NCI-H2029 (cell line): ENCODE measurements around the gene NEURL3.
"Not testable (repeated sequence)": the region's sequence is repeated elsewhere in the genome, so short reads cannot be mapped to it uniquely, and the experiment has no call there.

Experiments used
- DNase-seq: peaks from one replicate; lab custom pipeline; 2025; lab: John Stamatoyannopoulos, UW

Gene NEURL3

GRCh38 chr2:96506907-96507240 lies 1.7 kb upstream of the NEURL3 start:
- DNase-seq, result no peak

DNA sequence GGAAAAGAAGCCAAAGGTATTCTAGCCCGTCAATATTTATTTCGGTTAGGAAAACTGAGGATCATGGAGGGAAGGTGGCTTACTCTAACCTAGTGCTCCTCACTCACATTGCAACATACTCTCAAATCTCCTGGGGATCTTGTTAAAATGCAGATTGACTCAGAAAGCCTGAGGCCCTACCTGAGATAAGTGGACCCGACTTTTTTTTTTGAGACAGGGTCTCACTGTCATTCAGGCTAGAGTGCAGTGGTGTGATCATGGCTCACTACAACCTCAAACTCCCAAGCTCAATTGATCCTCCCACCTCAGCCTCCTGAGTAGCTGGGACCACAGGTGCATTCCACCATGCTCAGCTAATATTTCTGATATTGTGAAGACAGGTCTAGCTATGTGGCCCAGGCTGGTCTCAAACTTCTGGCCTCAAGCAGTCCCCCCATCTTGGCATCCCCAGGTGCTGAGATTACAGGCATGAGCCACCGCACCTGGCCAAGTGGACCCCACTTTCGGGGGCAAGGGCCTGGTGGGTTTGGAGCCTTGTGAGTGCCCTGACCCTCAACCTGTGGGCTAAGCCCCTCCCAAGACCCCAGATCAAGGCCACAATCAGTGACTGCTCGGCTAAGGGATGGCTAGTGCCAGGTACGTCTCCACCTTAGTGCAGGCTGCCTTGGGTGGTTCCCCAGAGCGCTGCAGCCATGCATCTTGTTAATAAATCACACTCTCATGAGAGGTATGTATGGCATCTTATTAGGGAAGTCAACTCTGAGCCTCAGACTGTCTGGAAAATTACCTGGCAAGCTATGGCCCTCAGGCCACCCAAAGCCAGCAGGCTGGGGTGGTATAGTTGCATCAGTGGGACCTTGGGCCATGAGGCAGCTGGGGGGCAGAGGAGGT lies 1.1 kb upstream of the NEURL3 start:
- no peak for DNase-seq

DNA sequence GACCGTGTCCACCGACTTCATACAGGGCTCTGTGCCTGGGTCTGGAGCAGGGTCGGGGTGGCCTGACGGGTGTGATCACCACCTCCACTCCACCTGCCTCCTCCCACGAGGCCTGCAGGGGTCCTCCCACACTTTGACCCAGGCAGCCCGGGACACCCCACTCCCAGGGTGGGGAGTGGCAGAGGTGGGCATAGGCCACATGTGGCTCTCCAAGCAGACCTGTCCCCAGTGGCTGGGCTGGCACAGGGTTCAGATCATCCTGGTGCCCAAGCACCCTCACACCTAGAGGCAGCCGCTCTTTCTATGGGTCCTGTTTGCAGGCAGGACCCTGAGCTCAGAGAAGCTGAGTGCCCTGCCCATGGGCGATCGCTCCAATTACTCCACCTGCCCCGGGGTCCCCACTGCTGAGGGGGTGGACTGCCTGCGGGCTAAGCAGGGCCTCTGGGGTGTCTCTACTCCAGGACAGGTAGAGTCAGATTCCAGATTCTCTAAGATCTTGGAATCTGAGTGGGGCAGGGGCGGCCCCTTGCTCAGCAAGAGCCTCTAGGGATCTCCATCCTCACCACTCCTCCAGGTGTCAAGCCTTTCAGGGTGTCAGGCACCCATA lies 1.4 kb downstream of the NEURL3 start:
- DNase-seq, result no peak

GRCh38 chr2:96502891-96503636 lies 2.1 kb downstream of the NEURL3 start:
- no peak for DNase-seq

DNA sequence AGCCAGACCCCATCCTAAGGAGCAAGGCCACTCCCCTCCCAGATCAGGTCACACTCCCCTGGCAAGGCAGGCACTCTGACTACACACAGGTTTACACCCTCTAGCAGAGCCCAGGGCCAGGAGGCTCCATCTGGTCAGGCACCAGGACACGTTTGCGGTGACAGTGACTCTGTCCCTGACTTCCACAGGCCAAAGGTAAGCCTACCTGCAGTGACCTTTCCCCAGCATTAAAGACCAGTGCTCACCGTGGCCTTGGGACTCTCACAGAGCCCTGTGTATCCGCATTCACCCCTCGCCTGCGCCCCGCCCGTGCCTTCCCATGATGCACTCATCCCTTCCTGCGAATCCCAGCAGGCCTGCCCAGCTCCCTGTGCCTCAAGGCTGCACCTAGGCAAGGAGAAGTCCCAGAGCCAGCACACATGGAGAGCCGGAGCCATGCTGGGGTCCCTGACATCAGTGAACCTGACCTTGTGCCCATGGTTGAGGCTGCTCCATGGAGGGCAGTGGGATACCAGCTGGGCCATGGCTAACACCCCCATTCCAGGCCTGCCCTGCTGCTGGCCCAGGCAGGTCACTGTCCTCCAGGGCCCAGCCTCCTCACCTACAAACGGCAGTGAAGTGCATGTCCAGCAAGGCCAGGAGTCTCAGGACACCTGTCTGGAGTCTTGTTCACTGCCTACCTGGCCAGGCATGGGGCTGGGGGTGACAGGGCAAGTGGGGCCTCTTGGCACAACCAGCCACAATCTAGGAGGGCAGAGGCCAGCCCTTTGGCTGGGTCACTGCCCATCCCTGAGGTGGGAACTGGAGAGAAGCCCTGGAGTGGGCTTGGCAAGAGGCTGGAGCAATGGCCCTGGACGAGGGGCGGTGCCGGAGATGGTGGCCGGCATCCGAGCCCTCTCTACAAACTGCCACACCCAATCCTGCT lies 3.0 kb downstream of the NEURL3 start:
- no peak for DNase-seq

GRCh38 chr2:96501471-96501874 lies 3.7 kb downstream of the NEURL3 start:
- DNase-seq, result no peak

DNA sequence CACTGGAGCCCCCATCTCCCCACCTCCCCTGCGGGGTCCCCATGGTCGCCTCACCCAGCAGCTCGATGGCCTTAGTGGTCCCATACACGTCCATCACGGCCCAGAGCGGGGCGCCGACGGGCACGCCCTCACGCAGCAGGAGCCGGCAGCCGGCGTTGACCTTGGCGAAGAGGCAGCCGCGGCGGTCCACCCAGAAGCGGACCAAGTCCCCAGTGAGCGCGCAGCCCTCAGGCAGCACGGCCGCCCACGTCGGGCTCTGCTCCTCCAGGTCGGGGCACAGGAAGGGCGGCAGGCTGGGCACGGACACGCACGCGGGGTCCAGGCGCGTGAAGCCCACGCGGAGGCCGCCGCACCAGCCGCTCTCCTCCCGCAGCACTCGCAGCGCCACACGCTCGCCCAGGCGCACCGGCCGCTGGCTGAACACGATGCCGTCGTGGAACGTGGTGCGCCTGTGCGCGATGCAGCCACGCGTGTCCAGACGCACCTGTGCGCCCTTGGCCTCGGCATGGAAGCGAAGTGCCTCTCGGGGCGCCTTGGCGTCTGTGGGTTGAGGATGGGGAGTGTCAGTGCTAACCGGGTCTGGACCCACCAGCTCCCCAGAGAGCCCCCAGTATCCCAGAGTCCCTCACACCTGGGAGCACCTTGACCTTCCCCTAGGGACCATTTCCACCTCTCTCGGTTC lies 4.6 kb downstream of the NEURL3 start:
- no peak for DNase-seq

- no peak for DNase-seq
These were observed 5.8 kb downstream of the NEURL3 start for GRCh38 chr2:96499061-96499960.

DNA sequence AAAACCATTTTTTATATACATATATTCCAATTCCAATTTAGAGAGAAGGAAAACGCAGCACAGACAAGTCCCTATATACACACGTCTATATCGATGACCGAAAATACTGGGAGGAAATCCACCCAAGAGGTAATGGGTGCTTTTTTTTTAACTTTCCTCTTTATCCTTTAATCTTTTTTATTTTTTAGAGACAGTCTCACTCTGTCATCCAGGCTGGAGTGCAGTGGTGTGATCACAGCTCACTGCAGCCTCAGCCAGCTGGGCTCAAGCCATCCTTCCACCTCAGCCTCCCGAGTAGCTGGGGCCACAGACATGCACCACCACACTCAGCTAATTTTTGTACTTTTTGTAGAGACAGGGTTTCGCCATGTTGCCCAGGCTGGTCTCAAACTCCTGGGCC lies 6.5 kb downstream of the NEURL3 start:
- not testable (repeated sequence) for DNase-seq

DNA sequence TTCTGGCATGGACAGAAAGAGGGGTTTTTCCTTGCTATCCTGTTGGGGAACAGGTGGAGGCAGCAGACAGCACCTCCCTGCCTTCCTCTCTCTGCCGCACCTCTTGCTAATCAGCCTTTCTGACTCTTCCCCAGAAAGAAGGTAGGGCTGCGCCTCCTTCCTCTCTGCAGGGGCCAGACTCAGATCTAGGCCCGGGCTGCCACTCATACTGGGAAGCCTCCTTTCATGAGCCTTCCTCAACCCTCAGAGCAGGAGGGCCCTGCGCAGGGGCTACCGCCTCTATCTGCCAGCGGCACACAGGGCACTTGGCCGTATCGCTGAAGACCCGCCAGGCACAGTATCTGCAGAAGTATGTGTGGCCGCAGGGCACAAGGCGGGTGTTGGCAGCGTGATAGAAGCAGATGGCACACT lies 7.1 kb downstream of the NEURL3 start:
- DNase-seq, result no peak

GRCh38 chr2:96495982-96496629 lies 9.1 kb downstream of the NEURL3 start:
- DNase-seq, result no peak

DNA sequence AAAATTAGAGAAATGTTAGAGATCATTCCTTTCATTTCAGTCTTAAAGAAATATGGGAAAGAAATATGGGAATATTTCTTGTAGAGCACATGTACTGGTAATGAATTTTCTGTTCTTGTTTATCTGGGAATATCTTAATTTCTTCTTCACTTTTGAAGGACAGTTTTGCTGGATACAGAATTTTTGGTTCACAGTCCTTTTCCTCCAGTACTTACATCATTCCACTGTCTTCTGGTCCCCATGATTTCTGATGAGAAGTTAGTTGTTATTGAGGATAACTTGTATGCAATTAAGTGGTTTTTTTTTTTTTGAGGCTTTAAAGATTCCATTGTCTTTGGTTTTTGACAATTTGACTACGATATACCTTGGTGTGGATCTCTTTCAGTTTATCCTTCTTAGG lies 11.0 kb downstream of the NEURL3 start:
- no peak for DNase-seq

- no peak for DNase-seq
These were observed 12.1 kb downstream of the NEURL3 start for GRCh38 chr2:96493072-96493471.

DNA sequence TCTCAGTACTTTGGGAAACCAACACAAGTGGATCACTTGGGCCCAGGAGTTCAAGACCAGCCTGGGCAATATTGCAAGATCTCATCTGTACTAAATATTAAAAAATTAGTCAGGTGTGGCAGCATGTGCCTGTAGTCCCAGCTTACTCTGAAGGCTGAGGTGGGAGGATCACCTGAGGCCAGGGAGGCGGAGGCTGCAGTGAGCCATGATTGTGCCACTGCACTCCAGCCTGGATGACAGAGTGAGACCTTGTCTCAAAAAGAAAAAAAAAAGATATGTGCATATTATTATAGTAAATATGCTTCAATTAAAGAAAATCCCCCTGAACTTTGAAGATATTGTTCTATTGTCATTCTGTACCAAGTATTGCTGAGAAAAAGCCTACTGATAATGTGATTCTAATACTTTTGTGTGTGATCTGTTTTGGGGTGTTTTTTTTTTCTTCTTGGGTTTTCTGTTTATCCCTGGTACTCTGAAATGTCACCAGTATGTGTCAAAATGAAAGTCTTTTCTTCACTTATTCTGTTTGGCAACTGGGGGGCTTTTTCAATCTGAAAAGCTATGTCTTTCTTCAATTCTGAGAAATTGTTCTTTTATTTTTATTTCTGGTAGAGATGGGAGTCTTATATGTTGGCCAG lies 13.2 kb downstream of the NEURL3 start:
- no peak for DNase-seq

GRCh38 chr2:96489663-96490062 lies 15.5 kb downstream of the NEURL3 start:
- DNase-seq, result no peak

- no peak for DNase-seq
These were observed 15.9 kb downstream of the NEURL3 start for GRCh38 chr2:96489261-96489660.

- DNase-seq, result no peak
These were observed 18.5 kb downstream of the NEURL3 start for GRCh38 chr2:96486696-96487095.

DNA sequence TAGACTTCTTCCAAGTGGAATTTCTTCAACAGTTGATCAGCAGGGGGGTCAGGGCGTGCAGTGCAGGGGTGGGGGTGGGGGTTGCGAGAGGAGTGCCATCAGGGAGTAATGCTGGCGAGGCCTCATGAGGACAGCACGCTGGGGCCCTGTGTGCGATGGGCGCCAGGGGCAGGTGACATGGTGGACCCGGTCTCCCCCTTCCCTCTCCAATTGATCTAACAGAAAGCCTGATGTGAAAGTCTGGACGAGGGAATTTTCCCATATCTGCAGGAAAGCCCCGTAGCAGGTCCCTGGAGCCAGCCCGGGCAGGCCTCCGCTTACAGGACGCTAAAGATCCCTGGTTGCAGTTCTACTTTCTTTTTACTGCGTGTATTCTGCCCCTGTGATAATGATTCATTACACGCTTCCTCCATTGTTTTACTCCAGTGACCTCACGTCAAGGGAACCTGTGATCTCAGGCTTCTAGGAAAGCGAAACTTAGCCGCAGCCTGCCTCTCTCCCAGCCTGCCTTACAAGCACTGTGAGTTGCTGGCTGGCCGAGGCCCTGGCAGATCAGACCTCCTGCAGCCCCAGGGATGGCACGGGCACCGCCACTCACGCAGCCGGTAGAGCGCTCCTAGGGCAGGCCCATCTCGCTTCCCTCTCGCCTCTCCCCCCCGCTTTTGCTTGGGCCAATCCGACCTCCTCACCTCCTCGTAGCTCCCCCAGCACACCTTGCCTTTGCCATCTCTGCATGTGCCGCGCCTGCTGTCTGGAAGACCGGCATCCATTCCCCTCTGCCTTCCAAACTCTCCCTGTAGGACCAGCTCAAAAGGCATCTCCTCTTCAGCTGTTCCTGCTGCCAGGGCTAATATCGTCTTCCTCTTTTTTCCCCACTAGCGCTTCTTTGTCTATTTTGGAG lies 19.2 kb downstream of the NEURL3 start:
- peak; percentile 46 for DNase-seq
